GM12874 (cell line): ENCODE data around the gene ACAD10.

Source experiments
- TF ChIP-seq, protein P1 (sequence below): IDR thresholded peaks from 2 replicates; pipeline ENCODE4 v1.5.1; 2011; ENCODE audit warnings: low read depth, mild to moderate bottlenecking, control low read depth, low read length, moderate library complexity; ENCODE audit not compliant: insufficient read depth

Gene ACAD10

DNA sequence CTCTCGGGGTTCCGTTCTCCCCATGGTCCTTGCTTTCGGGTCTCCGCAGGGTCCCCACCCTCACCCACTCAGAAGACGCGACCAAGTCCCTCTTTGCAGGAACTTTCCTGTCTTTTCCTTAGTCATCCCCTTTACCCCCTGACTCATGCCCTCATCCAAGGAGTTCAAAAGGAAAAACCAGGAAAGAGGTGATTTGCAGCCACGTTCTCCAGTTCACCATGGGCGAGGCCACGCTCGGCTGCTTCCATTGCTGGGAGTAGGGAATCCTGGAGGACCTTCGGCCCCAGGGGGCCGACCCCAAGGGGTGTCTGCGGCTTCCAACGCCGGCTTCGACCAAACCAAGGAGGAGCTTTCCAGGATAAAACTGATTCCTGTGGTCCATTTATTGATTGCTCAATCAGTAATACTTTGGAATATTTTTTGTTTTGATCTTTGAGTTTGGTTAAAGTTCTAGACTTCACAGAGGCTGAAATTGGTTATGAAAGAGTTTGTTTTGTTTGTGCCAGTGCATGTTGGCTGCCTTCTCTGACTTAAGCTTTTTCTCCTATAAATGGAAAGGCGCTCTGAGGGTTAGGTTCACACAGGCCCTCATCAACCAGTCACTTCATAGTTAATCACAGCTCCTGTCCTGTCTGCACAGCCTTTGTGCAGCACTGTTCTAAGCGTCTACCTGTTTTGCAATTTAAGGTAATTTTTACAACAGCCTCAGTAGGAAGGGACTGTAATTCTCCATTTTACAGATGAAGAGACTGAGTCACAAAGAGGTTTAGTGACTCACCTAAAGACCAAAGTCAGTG lies 81.7 kb downstream of the ACAD10 start:
- TF ChIP-seq, protein P1, sequence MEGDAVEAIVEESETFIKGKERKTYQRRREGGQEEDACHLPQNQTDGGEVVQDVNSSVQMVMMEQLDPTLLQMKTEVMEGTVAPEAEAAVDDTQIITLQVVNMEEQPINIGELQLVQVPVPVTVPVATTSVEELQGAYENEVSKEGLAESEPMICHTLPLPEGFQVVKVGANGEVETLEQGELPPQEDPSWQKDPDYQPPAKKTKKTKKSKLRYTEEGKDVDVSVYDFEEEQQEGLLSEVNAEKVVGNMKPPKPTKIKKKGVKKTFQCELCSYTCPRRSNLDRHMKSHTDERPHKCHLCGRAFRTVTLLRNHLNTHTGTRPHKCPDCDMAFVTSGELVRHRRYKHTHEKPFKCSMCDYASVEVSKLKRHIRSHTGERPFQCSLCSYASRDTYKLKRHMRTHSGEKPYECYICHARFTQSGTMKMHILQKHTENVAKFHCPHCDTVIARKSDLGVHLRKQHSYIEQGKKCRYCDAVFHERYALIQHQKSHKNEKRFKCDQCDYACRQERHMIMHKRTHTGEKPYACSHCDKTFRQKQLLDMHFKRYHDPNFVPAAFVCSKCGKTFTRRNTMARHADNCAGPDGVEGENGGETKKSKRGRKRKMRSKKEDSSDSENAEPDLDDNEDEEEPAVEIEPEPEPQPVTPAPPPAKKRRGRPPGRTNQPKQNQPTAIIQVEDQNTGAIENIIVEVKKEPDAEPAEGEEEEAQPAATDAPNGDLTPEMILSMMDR, result no peak

- TF ChIP-seq, protein P1, result no peak
These were observed 82.5 kb downstream of the ACAD10 start for GRCh38 chr12:111768159-111768895.

DNA sequence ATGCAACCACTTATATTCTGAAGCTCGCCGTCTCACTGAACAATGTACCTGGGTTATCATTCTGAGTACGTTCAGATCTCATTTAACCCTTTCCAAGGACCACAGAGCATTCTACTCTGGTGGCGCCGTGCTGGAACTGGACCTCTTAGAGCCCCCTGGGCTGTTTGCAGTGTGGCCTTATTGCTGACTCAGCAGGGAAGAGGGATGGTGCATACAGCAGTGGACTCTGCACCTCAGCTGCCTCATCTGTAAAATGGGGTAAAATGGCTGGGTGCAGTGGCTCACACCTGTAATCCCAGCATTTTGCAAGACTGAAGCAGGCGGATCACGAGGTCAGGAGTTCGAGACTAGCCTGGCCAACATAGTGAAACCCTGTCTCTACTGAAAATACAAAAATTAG lies 83.7 kb downstream of the ACAD10 start:
- TF ChIP-seq, protein P1, result no peak

- TF ChIP-seq, protein P1, result no peak
These were observed 88.1 kb downstream of the ACAD10 start for GRCh38 chr12:111773801-111774551.

- TF ChIP-seq, protein P1, result no peak
These were observed 89.6 kb downstream of the ACAD10 start for GRCh38 chr12:111775205-111776193.

GRCh38 chr12:111776836-111777344 lies 91.0 kb downstream of the ACAD10 start:
- TF ChIP-seq, protein P1, result no peak
